Esophagus squamous epithelium (tissue), 5 donors: ENCODE measurements around the gene TNFRSF14. TPM values are rescaled to one million over a fixed set of nuclear protein-coding genes. Genes with fewer than 3 reads are reported as not detected.

Experiments used
- DNase-seq: peaks from one replicate; lab custom pipeline; 2025; lab: John Stamatoyannopoulos, UW
- H3K27ac ChIP-seq, 4 donors: fragments of 200-600 bp; sonication (generic); one replicate each; pipeline ENCODE4 v1.5.1; 2016 to 2019; ENCODE audit warnings: mild to moderate bottlenecking in 1 of 4
- H3K27me3 ChIP-seq, 4 donors: fragments of 200-600 bp; sonication (generic); 1 replicate in 3 of 4; 2 replicates in 1 of 4; pipeline versions ENCODE4 v1.5.1 to v1.6.0; 2017 to 2021; ENCODE audit warnings: antibody characterized with exemption in 1 of 4
- H3K36me3 ChIP-seq, 3 donors: fragments of 200-600 bp; sonication (generic); one replicate each; pipeline ENCODE4 v1.5.1; 2016 to 2019
- H3K4me1 ChIP-seq, 3 donors: fragments of 200-600 bp; sonication (generic); one replicate each; pipeline ENCODE4 v1.5.1; 2017 to 2019
- H3K4me3 ChIP-seq, 4 donors: fragments of 200-600 bp; sonication (generic); 1 replicate in 3 of 4; 2 replicates in 1 of 4; pipeline ENCODE4 v1.5.1; 2016 to 2019; ENCODE audit warnings: mild to moderate bottlenecking in 2 of 4, moderate library complexity in 1 of 4
- H3K9me3 ChIP-seq, 3 donors: fragments of 200-600 bp; sonication (generic); one replicate each; pipeline ENCODE4 v1.5.1; 2016 to 2019
- CTCF ChIP-seq, 6 experiments: fragments of 450-650 bp in 4 of 6; fragments of 200-600 bp in 2 of 6; sonication (generic) in 2 of 6; IDR thresholded peaks; one replicate each; pipeline ENCODE4 v1.5.1; 2016 to 2019; ENCODE audit warnings: antibody characterized with exemption in 6 of 6, mild to moderate bottlenecking in 4 of 6, moderate library complexity in 4 of 6
- POLR2A ChIP-seq, 4 donors: fragments of 450-650 bp; IDR thresholded peaks; one replicate each; pipeline ENCODE4 v1.6.1; 2017; ENCODE audit warnings: antibody characterized with exemption in 4 of 4, mild to moderate bottlenecking in 4 of 4, moderate library complexity in 3 of 4
- WGBS, 2 donors: methylation state at CpG; one replicate each; pipeline ENCODE4 v1.1.5; 2018; 5-methylcytosine and 5-hydroxymethylcytosine counted together
- intact Hi-C: fragments of 100-400 bp; cut with DNase I; formaldehyde crosslinking; loops from one replicate; pipeline ENCODE4 v1.15.0; 2022
- total RNA-seq, 4 donors: library from RNA; depleted of rRNA; stranded (reverse); fragments of >200 nt; gene quantifications; one replicate each; pipeline ENCODE4 v1.1.0, GENCODE V29; 2016
- donor health status: DM: yes; HTN: yes; CAD: no.

TNFRSF14 gene
- total RNA-seq, 4 donors from 2014 or later, result 13.8 to 39.5 (median 19.6) TPM

DNA sequence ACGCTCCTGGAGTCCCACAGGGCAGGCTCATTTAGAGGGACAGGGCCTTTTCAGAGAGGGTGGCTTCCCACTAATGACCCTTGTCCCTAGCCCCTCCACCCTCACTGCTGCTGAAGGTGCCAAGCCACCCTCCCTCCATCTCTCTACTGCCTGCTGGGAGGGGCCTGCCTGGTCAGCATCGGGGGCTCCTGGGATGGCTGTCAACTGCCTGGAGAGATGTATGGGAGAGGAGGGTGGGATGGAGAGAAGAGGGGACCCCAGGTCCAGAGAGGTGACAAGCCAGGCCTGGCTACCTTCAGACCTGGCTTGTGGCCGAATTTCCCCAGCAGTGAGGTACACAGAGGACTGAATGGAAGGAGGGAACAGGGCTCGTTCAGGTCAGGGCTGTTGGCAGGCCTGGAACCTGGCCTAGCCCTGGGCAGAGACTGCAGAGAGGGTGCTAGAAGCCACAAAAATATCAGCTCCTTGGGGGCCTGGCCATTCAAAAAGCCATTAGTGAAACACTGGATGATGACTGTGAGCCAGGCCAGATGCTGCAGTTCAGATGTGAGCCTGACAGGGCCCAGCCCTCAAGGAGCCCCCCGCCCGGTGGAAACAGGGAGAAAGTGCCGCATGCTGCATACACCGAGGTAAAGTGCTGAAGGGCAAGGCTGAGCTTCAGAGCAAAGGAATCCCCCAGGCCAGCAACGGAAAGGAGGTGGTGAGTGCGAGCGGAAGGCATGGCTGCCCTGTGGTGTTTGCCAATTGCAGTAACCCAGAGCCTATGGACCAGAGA is 56.6 kb downstream of the TNFRSF14 start:
- no peak for DNase-seq
- intact Hi-C loops, result no loop called here
- TF ChIP-seq POLR2A (IDR thresholded peaks at IDR 0.05) (no peak), CTCF (IDR thresholded peaks at IDR 0.05) (no peak)
- no peak overlapping the region for H3K4me3 ChIP-seq
- peaks cover 0 to 57% (median 0%) of the 10 kb centered on the region in 4 donors for H3K27me3 ChIP-seq
- no peak overlapping the region for H3K27ac ChIP-seq
- H3K4me1 ChIP-seq, result peaks cover 0 to 15% (median 0%) of the 10 kb centered on the region in 3 donors
- no peaks in the 10 kb centered on the region for H3K36me3 ChIP-seq
- 61 to 85% methylated on average over 6 to 9 of the region's 11 CpGs for WGBS, 2 donors
- peaks cover 0 to 14% (median 7%) of the 10 kb centered on the region in 3 donors for H3K9me3 ChIP-seq

Other genes with a start within 250 kb of the TNFRSF14 start
- 10 to 100 TPM in 1 of 4 donors, 1 to 10 TPM in 3; 6.7 to 10.8 (median 7.0) TPM for gene MORN1, start 164.8 kb upstream of the TNFRSF14 start, total RNA-seq
- gene RER1, start 164.5 kb upstream of the TNFRSF14 start, total RNA-seq, result 100 to 1,000 TPM in 1 of 4 donors, 10 to 100 TPM in 3; 63.3 to 136 (median 75.7) TPM
- 10 to 100 TPM; 23.2 to 33.2 (median 27.2) TPM for gene PEX10, start 143.8 kb upstream of the TNFRSF14 start, total RNA-seq
- 10 to 100 TPM; 26.1 to 34.3 (median 31.5) TPM for gene PLCH2, start 80.1 kb upstream of the TNFRSF14 start, total RNA-seq
- gene PANK4, start 29.8 kb upstream of the TNFRSF14 start, total RNA-seq, result 10 to 100 TPM; 11.8 to 29.1 (median 17.0) TPM
- under 1 TPM in 3 of 4 donors, not detected in 1; 0.35 to 0.76 (median 0.70) TPM for gene HES5, start 26.1 kb upstream of the TNFRSF14 start, total RNA-seq
- gene PRXL2B, start 30.4 kb downstream of the TNFRSF14 start, total RNA-seq, result 10 to 100 TPM in 3 of 4 donors, 1 to 10 TPM in 1; 8.2 to 33.9 (median 11.3) TPM
- gene MMEL1, start 76.6 kb downstream of the TNFRSF14 start, total RNA-seq, result 1 to 10 TPM in 1 of 4 donors, not detected in 3; 3.1 TPM
- under 1 TPM in 3 of 4 donors, not detected in 1; 0.04 to 0.19 (median 0.15) TPM for gene TTC34, start 245.3 kb downstream of the TNFRSF14 start, total RNA-seq